Peyer's patch (tissue), 4 donors: ENCODE data around the gene UGT1A9.

ENCODE experiments used
- POLR2A ChIP-seq, 2 donors: fragments of 450-650 bp; IDR thresholded peaks; one replicate each; pipeline ENCODE4 v1.5.1; 2017; ENCODE audit warnings: antibody characterized with exemption in 2 of 2, mild to moderate bottlenecking in 2 of 2, moderate library complexity in 2 of 2
- TF ChIP-seq, protein P1 (sequence below), 6 experiments: fragments of 450-650 bp in 4 of 6; fragments of 200-600 bp in 2 of 6; sonication (generic) in 1 of 6; IDR thresholded peaks; one replicate each; pipeline ENCODE4 v1.5.1; 2017 to 2019; ENCODE audit warnings: antibody characterized with exemption in 6 of 6, mild to moderate bottlenecking in 3 of 6, moderate library complexity in 1 of 6

DNA sequence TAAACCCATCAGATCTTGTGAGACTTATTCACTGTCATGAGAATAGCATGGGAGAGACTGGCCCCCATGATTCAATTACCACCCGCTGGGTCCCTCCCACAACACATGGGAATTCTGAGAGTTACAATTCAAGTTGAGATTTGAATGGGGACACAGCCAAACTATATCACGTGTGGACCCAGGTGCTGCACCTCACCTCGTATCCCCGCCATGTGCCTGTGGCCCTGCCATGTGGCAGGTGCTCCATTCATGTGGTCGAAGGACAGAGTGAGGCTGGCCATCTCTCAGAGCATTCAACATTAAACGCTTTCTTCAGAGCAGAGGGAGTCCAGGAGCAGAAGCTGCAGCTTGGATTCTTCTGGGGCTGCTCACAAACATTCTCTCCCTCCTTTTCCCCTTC is 138.7 kb downstream of the UGT1A9 start:
- TF ChIP-seq, protein P1, sequence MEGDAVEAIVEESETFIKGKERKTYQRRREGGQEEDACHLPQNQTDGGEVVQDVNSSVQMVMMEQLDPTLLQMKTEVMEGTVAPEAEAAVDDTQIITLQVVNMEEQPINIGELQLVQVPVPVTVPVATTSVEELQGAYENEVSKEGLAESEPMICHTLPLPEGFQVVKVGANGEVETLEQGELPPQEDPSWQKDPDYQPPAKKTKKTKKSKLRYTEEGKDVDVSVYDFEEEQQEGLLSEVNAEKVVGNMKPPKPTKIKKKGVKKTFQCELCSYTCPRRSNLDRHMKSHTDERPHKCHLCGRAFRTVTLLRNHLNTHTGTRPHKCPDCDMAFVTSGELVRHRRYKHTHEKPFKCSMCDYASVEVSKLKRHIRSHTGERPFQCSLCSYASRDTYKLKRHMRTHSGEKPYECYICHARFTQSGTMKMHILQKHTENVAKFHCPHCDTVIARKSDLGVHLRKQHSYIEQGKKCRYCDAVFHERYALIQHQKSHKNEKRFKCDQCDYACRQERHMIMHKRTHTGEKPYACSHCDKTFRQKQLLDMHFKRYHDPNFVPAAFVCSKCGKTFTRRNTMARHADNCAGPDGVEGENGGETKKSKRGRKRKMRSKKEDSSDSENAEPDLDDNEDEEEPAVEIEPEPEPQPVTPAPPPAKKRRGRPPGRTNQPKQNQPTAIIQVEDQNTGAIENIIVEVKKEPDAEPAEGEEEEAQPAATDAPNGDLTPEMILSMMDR (IDR thresholded peaks at IDR 0.05), result no peak
- no peak for TF ChIP-seq POLR2A (IDR thresholded peaks at IDR 0.05)
